DND-41 (cell line): ENCODE data around the gene TBC1D1.
"Not testable (repeated sequence)": the region's sequence is repeated elsewhere in the genome, so short reads cannot be mapped to it uniquely, and the experiment has no call there.

Experiments used
- ATAC-seq: fragments of 200-7000 bp; cut with Tn5 transposase; 3 replicates; pipeline ENCODE4 v1.9.1; 2021; ENCODE audit warnings: low read depth; ENCODE audit not compliant: insufficient read depth
- DNase-seq: peaks from one replicate; pipeline ENCODE4 v3.0.0-alpha.2; 2020
- H2AFZ ChIP-seq: 2 replicates; pipeline ENCODE4 v1.6.0; 2012; ENCODE audit warnings: low read depth, low read length
- H3K27ac ChIP-seq: 2 replicates; pipeline ENCODE4 v1.5.1; 2012; ENCODE audit warnings: low read length, inconsistent platforms
- H3K27me3 ChIP-seq: fragments of 200-600 bp; sonication (generic); 2 replicates; pipeline ENCODE4 v1.6.0; 2012; ENCODE audit warnings: low read length, mild to moderate bottlenecking, inconsistent platforms; ENCODE audit not compliant: insufficient read depth, poor library complexity
- H3K36me3 ChIP-seq: 2 replicates; pipeline ENCODE4 v1.5.1; 2012; ENCODE audit warnings: low read length, inconsistent platforms; ENCODE audit not compliant: insufficient read depth
- H3K4me1 ChIP-seq: 2 replicates; pipeline ENCODE4 v1.5.1; 2012; ENCODE audit warnings: mild to moderate bottlenecking, low read length; ENCODE audit not compliant: insufficient read depth
- H3K4me2 ChIP-seq: 2 replicates; pipeline ENCODE4 v1.6.0; 2012; ENCODE audit warnings: mild to moderate bottlenecking, moderate library complexity, low read length, inconsistent platforms; ENCODE audit not compliant: insufficient read depth
- H3K4me3 ChIP-seq, 2 experiments: fragments of 200-600 bp in 1 of 2; shearing (Covaris generic) in 1 of 2; 2 replicates each; pipeline ENCODE4 v1.5.1; 2012 to 2016; ENCODE audit warnings: inconsistent platforms in 2 of 2, low read length in 2 of 2, mild to moderate bottlenecking in 2 of 2, low read depth in 1 of 2, moderate library complexity in 1 of 2
- H3K79me2 ChIP-seq: 2 replicates; pipeline ENCODE4 v1.6.0; 2012; ENCODE audit warnings: low read length, inconsistent platforms; ENCODE audit not compliant: insufficient read depth
- H3K9ac ChIP-seq: 2 replicates; pipeline ENCODE4 v1.6.0; 2012; ENCODE audit warnings: low read depth, mild to moderate bottlenecking, inconsistent platforms, low read length, moderate library complexity
- H3K9me3 ChIP-seq: 2 replicates; pipeline ENCODE4 v1.5.1; 2012; ENCODE audit warnings: low read length, moderate library complexity, mild to moderate bottlenecking, inconsistent platforms; ENCODE audit not compliant: insufficient read depth, severe bottlenecking
- H4K20me1 ChIP-seq: 2 replicates; pipeline ENCODE4 v1.6.0; 2012; ENCODE audit warnings: low read length; ENCODE audit not compliant: insufficient read depth
- EZH2 ChIP-seq: IDR thresholded peaks from 3 replicates; pipeline ENCODE4 v1.6.1; 2012; ENCODE audit warnings: borderline replicate concordance, low read depth, mild to moderate bottlenecking, moderate library complexity, low read length, inconsistent platforms; ENCODE audit not compliant: severe bottlenecking
- TF ChIP-seq, protein P1 (sequence below): IDR thresholded peaks from 2 replicates; pipeline ENCODE4 v1.5.1; 2012; ENCODE audit warnings: borderline replicate concordance, low read length, moderate library complexity, mild to moderate bottlenecking; ENCODE audit not compliant: poor library complexity, severe bottlenecking; ENCODE audit errors: extremely low read depth

The TBC1D1 gene

DNA sequence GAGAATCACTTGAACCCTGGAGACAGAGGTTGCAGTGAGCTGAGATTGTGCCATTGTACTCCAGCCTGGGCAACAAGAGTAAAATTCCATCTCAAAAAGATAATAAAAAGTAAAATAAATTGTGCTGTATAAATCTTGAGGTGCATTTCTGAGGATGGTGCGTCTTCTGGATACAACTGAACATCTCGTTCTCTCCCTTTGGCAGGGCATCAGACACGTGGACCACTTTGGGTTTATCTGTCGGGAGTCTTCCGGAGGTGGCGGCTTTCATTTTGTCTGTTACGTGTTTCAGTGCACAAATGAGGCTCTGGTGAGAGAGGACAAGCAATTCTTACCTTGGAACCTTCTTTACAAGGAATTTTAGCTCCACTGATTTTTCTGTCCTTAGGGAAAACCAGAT is 129.5 kb downstream of the TBC1D1 start:
- H3K4me2 ChIP-seq, result no peak overlapping the region
- TF ChIP-seq, protein P1, sequence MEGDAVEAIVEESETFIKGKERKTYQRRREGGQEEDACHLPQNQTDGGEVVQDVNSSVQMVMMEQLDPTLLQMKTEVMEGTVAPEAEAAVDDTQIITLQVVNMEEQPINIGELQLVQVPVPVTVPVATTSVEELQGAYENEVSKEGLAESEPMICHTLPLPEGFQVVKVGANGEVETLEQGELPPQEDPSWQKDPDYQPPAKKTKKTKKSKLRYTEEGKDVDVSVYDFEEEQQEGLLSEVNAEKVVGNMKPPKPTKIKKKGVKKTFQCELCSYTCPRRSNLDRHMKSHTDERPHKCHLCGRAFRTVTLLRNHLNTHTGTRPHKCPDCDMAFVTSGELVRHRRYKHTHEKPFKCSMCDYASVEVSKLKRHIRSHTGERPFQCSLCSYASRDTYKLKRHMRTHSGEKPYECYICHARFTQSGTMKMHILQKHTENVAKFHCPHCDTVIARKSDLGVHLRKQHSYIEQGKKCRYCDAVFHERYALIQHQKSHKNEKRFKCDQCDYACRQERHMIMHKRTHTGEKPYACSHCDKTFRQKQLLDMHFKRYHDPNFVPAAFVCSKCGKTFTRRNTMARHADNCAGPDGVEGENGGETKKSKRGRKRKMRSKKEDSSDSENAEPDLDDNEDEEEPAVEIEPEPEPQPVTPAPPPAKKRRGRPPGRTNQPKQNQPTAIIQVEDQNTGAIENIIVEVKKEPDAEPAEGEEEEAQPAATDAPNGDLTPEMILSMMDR, result no peak
- no peak for TF ChIP-seq EZH2
- no peak overlapping the region for H3K9ac ChIP-seq
- H4K20me1 ChIP-seq, result no peaks in the 10 kb centered on the region
- H3K4me1 ChIP-seq, result no peaks in the 10 kb centered on the region
- H3K9me3 ChIP-seq, result no peaks in the 10 kb centered on the region
- ATAC-seq (no peak), DNase-seq (no peak)
- H3K27ac ChIP-seq, result no peak overlapping the region
- H2AFZ ChIP-seq, result no peak overlapping the region
- peaks cover 56% of the 10 kb centered on the region for H3K36me3 ChIP-seq
- H3K4me3 ChIP-seq, result no peak overlapping the region
- H3K27me3 ChIP-seq, result no peaks in the 10 kb centered on the region
- H3K79me2 ChIP-seq, result no peaks in the 10 kb centered on the region

DNA sequence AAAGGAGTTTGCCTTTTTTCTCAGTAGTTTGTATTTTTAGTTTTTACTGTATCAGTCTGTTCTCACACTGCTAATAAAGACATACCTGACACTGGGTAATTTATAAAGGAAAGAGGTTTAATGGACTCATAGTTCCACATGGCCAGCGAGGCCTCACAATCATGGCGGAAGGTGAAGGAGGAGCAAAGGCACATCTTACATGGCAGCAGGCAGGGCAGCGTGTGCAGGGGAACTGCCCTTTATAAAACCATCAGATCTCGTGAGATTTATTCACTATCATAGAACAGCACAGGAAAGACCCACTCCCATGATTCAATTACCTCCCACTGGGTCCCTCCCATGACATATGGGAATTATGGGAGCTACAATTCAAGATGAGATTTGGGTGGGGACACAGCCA is 130.1 kb downstream of the TBC1D1 start:
- not testable (repeated sequence) for H3K27ac ChIP-seq, H3K4me3 ChIP-seq, H3K9me3 ChIP-seq, H2AFZ ChIP-seq, H4K20me1 ChIP-seq, H3K4me1 ChIP-seq, H3K9ac ChIP-seq, H3K4me2 ChIP-seq, H3K27me3 ChIP-seq, DNase-seq, H3K79me2 ChIP-seq, ATAC-seq
- H3K36me3 ChIP-seq, result peaks cover 57% of the 10 kb centered on the region

DNA sequence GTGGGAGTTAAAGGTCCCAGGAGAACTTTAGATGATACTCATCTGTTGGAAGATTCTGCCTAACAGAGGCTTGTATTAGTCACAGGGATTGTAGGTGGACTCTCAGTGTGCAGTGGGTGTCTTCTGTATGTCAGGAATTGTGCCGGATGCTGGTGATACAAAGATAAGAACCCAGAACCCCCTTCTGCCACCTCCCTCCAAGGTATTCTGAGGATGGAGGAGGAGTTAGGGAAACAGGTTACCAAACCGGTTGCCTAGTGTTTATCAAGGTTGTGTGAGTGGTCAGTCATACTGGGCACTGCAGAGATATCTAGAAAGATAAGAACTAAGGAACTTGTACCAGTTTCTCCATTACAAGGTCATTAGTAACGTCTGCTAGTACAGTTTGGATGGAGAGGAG is 130.9 kb downstream of the TBC1D1 start:
- no peaks in the 10 kb centered on the region for H3K27me3 ChIP-seq
- H3K4me2 ChIP-seq, result no peak overlapping the region
- H3K4me1 ChIP-seq, result no peaks in the 10 kb centered on the region
- H3K9ac ChIP-seq, result no peak overlapping the region
- no peak overlapping the region for H2AFZ ChIP-seq
- DNase-seq (no peak), ATAC-seq (no peak)
- H3K79me2 ChIP-seq, result no peaks in the 10 kb centered on the region
- H3K36me3 ChIP-seq, result peaks cover 54% of the 10 kb centered on the region
- H4K20me1 ChIP-seq, result no peaks in the 10 kb centered on the region
- no peak overlapping the region for H3K4me3 ChIP-seq
- no peaks in the 10 kb centered on the region for H3K9me3 ChIP-seq
- H3K27ac ChIP-seq, result no peak overlapping the region
- TF ChIP-seq EZH2, result no peak
- TF ChIP-seq, protein P1, result no peak

DNA sequence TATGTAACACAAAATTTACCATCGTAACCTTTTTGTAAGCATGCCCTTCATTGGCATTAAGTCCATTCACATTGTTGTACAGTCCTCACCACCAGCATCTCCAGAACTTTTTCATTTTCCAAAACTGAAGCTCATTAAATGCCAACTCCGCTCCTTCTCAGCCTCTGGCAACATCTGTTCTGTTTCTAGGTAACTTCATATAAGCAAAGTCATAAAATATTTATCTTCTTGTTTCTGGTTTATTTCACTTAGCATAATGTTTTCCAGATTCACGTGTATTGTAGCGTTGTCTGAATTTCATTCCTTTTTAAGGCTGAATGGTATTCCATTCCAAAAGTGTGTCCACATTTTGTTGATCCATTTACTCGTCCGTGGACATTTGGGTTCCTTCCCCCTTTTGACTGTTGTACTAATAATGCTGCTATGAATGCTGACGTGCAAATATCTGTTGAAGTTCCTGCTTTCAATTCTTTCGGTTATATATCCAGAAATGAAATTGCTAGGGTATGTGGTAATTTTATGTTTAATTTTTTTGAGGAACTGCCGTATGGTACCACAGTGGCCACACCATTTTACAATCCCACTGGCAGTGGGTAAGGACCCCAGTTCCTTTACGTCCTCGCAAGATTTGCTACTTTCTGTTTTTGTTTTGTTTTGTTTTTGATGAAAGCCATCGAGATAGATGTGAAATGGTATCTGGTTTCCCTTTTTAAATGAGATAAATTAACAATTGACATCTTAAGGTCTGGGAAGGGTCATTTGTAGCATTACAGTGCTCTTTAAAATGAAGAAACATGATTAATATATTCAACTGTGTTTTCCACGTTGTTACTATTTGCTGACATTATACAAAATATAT is 132.7 kb downstream of the TBC1D1 start:
- H3K4me3 ChIP-seq, result no peak overlapping the region
- no peaks in the 10 kb centered on the region for H3K9me3 ChIP-seq
- no peak overlapping the region for H3K27ac ChIP-seq
- H3K79me2 ChIP-seq, result no peaks in the 10 kb centered on the region
- no peak overlapping the region for H3K9ac ChIP-seq
- TF ChIP-seq, protein P1, result no peak
- no peak for TF ChIP-seq EZH2
- no peak for ATAC-seq
- no peaks in the 10 kb centered on the region for H4K20me1 ChIP-seq
- H3K4me2 ChIP-seq, result no peak overlapping the region
- peaks cover 57% of the 10 kb centered on the region for H3K36me3 ChIP-seq
- DNase-seq, result no peak
- no peaks in the 10 kb centered on the region for H3K4me1 ChIP-seq
- no peak overlapping the region for H2AFZ ChIP-seq
- H3K27me3 ChIP-seq, result no peaks in the 10 kb centered on the region
